Stimulated activated CD8-positive, alpha-beta memory T cell treated with anti-CD3 and anti-CD28 coated beads, Interleukin-4, amount 100 ng/mL, for 4 hours (primary cell): ENCODE results near the gene LARP4B.
A peak's percentile ranks its signal among the peaks of the same experiment; 100 is the strongest.

ENCODE experiments used
- DNase-seq, 2 donors: peaks; one replicate each; pipeline ENCODE4 v3.0.0-alpha.2; 2020; ENCODE audit warnings: low read depth in 2 of 2, low spot score in 1 of 2

LARP4B gene

GRCh38 chr10:931326-932318, at the start of gene LARP4B:
Gene LARP4B, minus strand, starts transcription at chr10:931705. Its CDS starts 45,984 bp downstream, at chr10:885721.
- peak; percentile 90 to 94 for DNase-seq

GRCh38 chr10:980468-981093, 49.1 kb upstream of the LARP4B start:
- DNase-seq: no peak

- no peak for DNase-seq
These were observed 47.4 kb upstream of the LARP4B start for GRCh38 chr10:978826-979421.

GRCh38 chr10:976316-976715, 44.8 kb upstream of the LARP4B start:
- DNase-seq: no peak

- no peak for DNase-seq
These were observed 43.2 kb upstream of the LARP4B start for GRCh38 chr10:974785-975074.

GRCh38 chr10:974038-974784, 42.7 kb upstream of the LARP4B start:
- DNase-seq: no peak

- no peak for DNase-seq
These were observed 41.3 kb upstream of the LARP4B start for GRCh38 chr10:972763-973162.

GRCh38 chr10:971613-972012, 40.1 kb upstream of the LARP4B start:
- no peak for DNase-seq

GRCh38 chr10:971150-971542, 39.6 kb upstream of the LARP4B start:
- no peak for DNase-seq

GRCh38 chr10:970311-971149, 39.0 kb upstream of the LARP4B start:
- no peak for DNase-seq

- no peak for DNase-seq
These were observed 38.1 kb upstream of the LARP4B start for GRCh38 chr10:969473-970150.

- DNase-seq: no peak
These were observed 37.2 kb upstream of the LARP4B start for GRCh38 chr10:968546-969199.

- no peak for DNase-seq
These were observed 35.1 kb upstream of the LARP4B start for GRCh38 chr10:966466-967235.

GRCh38 chr10:964988-965417, 33.5 kb upstream of the LARP4B start:
- no peak for DNase-seq

- no peak for DNase-seq
These were observed 32.9 kb upstream of the LARP4B start for GRCh38 chr10:964321-964987.

GRCh38 chr10:963655-964054, 32.1 kb upstream of the LARP4B start:
- no peak for DNase-seq

GRCh38 chr10:963186-963585, 31.7 kb upstream of the LARP4B start:
- DNase-seq: no peak

- no peak for DNase-seq
These were observed 30.8 kb upstream of the LARP4B start for GRCh38 chr10:962342-962741.
